ENCODE data around the gene CYB5R3.
"Not testable (repeated sequence)": the region's sequence is repeated elsewhere in the genome, so short reads cannot be mapped to it uniquely, and the experiment has no call there.

Gene CYB5R3

DNA sequence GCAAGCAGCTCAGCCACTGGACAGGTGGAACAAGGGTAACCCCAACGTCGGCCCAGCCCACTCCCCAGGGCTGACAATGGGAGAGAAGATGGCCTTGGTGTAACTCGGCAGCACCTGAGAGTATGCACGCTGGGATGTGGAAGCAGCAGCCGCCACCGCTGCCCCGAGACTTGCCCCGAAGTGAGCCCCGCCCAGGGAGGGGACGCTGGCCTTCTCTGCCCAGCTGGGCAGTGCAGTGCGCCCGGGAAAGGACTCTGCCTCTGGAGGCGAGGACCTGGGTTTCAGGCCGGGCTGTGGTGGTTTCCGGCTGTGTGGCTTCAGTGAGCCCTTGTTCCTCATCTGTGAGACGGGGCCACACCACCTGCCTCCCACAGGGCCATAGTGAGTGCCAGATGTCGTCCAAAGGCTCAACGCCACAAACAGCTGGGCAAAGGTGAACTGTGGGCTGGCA lies 25.9 kb downstream of the CYB5R3 start:
- DNase-seq = no peak

DNA sequence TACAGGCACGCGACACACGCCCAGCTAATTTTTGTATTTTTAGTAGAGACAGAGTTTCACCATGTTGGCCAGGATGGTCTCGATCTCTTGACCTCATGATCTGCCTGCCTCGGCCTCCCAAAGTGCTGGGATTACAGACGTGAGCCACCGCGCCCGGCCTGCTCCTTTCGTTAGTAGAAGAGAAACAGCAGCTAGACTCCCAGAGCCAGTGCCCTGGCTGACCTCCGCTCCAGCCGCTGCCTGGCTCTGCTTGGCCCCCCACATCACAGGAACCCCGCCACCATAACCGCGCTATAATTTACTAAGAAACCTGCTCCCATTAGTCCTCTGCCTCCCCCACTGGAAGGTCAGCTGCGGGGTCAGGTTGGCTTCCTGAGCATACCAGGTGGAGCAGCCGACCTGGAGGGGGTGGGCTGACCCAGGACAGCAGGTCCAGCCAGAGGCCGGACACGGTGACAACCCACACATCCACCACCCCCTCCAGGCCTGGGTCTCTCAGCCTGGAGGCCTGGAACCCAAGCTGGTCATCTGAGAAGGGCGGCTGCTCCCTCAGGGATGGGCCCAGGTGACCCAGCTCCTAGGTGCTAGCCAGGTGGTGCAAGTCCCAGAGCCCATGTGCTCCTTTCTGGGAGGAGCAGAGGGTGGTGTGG lies 27.0 kb downstream of the CYB5R3 start:
- no peak for DNase-seq

DNA sequence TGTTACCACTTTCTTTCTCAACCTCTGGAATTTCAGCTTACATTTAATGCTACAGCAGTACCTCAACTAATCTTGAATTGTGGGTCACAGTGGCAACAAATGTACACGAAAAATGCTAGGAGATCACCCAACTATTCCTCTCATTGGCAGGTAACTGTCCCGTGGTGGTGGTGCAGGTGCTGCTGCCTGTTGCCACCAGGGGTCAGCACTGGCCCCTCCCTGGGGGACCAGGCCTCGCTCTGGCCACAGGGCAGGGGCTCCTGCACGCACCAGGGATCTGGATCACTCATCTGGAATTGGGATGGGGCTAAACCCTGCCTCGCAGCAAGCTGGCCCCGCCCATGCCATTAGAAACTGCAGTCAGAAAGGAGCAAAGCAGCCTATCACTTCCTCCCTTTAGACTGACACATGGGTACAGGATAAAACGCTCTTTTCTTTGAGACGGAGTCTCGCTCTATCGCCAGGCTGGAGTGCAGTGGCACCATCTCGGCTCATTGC lies 27.6 kb downstream of the CYB5R3 start:
- peak; percentile 35 to 39 for DNase-seq

DNA sequence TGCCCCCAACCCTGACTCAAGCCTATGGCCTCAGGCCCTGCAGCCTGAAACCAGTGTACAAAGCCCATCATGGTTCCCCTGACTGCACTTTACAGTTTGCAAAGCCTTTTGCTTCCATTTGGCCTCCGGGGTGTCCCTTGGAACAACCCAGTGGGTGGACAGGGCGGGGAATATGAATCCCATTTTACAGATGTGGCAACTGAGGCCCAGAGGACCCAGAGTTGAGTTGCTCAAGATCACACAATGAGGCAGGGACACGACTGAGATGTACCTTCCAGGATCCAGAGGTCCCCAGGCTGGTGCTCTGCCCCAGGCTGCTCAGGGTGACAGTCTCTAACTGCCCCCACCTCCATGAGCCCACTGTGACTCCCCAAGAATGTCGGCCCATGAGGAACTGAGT lies 29.1 kb downstream of the CYB5R3 start:
- DNase-seq = no peak

DNA sequence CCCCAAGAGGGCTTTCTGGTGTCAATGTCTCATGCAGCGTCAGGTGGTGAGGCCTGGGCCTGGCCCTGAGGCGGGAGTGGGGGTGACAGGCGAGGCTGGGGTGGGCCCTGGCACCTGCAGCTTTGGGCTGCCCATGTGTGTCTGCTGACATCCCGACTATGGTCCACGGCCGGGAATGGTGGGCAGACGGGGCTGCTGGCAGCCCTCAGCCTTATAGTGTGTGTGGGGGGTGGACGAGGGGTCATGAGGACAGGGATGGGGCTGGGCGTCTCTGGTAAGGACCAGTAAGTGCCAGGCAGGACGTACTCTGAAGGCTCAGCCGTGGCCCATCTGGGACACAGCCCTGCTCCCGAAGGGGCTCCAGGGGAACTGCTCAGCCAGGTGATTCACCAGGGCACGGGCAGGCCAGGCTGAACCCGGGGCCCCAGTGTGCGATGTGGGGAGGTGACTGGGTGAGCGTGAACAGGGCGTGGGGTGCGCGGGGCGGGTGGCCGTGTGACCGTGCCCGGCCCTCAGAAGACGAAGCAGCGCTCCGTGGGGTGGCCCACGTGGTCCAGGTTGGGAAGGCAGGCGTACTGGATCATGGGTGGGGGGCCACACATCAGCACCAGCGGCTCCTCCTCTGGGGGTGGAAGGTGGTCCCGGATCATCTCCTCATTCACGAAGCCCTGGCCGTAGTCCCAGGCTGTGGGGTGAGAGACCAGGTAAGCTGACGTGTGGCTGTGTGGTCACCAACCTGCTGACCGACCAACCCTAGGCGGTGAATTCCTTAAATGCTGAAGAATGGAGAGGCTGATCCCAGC lies 29.7 kb downstream of the CYB5R3 start:
- DNase-seq = no peak

DNA sequence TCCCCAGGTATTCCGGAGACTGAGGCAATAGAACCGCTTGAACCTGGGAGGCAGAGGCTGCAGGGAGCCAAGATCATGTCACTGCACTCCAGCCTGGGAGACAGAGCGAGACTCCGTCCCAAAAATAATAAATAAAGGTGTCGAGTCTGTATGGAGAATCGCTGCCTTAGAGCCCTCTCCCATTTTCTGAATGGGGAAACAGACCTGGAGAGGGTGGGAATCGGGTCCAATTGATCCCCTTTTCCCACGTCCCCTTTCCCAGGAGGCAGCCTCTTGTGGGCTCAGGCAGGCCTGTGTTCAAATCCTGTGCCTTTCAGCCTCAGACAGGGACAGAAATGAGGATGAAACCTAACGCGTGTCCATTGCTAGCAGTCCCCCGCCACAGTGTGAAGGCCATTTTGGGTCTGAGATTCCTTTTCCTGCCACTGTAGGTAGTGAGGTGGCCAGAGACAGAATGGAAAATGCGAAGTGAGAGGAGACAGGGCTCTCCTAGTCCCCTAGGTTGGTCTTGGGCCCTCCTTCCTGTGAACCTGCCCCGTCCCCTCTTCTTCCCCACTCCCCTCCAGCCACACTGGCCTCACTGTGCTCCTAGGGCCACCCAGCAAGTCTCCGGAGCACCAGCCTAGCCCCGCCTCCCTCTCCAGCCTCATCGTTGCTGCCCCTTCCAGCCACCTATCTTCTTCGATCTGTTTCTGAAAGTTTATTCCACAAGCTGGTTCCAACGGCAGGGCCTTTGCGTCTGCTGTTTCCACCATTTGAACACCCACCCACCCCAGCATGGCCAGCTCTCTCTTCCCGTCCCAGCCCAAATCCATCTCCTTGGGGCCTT lies 31.8 kb downstream of the CYB5R3 start:
- no peak for DNase-seq

DNA sequence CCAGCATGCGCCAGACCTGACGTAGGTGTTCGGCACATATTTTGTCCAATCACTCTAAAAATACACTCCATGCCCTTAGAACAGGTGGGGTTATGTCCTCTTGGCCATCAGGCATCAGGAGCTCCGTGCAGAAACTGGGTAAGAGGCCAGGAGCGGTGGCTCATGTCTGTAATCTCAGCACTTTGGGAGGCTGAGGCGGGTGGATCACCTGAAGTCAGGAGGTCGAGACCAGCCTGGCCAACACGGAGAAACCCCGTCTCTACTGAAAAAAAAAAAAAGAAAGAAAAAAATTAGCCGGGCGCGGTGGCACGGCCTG lies 33.4 kb downstream of the CYB5R3 start:
- DNase-seq = not testable (repeated sequence)

DNA sequence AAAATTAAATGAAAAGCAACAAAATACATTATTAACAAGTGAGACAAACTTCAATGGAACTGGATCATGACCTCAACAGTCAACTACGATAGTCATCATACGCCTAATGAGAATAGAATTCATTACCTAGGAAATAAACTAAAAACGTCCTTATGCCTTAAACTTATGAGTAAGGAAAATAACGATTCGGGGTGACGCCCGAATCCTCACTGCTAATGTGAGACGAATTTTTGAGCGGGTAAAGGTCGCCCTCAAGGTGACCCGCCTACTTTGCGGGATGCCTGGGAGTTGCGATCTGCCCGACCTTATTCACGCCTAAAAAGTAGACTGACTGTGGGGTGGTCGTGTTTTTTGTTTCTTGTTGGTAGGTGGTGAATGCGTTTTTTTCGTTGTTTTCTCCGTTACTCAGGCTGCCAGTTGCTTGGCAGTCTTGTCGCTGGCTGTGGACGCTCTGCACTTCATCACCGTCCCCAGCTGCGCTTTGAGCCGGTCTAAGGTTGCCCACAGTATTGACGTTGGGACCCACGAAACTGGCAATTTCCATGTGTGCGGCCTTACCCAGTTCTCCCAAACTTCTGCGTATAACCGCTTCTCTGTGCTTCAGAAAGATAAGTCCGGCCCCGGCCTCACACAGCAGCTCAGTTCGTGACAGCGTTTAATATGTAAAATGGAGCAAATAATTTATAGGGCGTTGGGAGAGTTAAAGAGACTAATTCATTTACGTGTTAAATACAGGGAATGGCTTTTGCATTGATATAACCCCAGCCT lies 33.9 kb downstream of the CYB5R3 start:
- peak; percentile 98 for DNase-seq

DNA sequence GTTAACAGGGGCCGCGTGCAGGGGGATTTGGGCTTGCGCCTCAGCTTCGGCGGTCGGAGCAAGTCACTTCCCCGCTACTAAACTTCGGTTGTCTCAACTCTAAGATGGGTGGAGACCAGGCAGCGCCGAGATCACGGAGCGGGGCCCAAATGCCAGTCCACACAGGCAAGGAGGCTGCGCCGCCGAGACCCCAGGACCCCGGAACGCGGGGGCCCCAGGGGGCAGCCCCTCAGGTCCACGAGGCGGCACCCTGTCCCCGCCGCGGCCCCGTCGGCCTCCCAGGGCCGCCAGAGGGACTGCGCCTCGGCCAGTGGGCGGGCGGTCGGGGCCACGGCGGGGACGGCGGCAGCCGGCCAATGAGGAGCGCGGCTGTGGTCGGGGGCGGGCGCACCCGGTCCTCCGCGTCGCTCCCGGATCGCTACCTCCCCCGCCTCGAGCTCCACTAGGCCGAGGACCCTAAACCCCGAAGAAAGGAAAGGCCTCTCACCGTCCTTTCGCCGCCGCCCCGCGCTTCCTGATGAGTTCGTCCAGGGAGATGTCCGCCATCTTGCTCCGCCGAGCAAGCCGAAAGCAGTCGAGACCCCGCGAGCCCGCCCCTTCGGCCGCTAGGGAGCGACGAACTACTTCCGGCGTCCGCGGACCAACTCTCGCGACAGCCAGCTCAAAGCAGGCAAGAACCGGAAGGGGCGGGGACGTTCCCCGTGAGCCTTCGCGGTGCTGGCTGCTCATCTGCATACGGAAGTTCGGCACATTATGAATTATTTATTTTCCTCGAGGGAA lies 34.7 kb downstream of the CYB5R3 start, which contains the start of gene POLDIP3:
POLDIP3 (minus strand) TSS at position 572 of the 780 bp plus-strand sequence; CDS start at position 546, 26 bp downstream.
- peak; percentile 99 for DNase-seq

DNA sequence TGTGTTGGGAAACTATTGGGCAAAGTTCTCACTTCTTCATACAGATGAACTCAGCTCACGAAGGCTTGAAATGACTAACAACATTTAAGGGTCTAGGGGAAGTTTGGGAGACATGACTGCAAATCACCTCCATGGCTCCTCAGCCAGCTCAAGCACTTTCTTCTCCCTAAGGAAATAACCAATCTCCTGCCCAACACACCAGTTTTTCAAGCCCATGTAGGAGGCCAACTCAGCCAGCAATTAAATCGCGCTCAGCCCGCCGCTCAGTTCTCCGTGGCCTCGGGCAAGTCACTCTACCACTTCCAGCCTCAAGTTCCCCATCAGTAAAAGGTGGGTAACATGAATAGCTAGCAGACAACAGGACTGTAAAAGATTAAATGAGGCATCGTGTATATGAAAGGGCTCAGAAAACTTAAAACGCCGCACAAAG lies 35.3 kb downstream of the CYB5R3 start:
- peak; percentile 68 to 70 for DNase-seq

DNA sequence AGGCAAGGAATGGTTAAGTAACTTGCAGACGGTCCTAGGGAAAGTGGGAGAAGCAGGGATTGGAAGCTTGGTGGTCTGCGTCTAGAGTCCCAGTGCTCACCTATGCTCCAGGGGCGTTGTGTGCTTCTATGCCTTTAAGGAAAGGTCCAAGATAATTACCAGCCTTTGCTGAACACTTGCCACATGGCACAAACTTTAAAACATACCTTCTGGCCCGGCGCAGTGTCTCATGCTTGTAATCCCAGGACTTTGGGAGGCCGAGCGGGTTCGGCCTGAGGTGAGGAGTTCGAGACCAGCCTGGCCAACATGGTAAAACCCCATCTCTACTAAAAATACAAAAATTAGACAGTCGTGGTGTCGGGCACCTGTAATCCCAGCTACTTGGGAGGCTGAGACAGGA lies 36.9 kb downstream of the CYB5R3 start:
- DNase-seq = no peak

DNA sequence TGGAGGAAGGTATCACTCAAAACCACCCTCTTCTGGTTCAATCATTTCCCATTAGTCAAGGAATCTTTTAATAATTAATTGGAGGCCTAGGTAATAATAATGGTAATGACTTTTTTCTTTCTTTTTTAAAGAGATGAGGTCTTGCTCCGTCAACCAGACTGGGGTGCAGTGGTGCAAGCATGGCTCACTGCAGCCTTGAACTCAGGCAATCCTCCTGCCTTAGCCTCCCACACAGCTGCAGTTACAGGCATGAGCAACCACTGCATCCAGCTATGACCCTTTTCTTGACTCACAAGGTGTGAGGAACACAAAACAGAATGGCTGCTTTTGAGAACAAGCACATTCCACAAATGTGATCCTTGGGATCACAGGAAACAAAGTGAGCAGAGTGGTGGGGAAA lies 38.1 kb downstream of the CYB5R3 start:
- DNase-seq = peak; percentile 4 to 55

DNA sequence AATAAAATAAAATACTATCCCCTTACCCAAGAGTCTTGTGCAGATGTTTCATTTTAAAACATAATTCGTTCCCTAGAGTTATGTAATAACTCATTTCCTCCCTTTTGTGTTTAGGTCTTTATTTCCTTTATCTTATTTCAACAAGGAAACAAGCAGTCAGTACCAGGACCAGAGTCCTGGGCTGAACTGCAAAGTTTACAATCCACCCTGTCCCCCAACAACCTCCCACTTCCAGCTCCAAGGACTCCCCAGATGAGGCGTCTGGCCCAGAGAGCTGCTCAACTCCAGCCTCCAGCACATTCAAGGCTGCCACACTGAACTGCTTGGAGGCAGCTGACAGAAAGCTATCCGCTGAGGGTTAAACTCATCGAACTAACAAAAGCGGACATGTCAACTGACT lies 39.0 kb downstream of the CYB5R3 start:
- DNase-seq = peak in 1 of 2 donors; percentile 18

DNA sequence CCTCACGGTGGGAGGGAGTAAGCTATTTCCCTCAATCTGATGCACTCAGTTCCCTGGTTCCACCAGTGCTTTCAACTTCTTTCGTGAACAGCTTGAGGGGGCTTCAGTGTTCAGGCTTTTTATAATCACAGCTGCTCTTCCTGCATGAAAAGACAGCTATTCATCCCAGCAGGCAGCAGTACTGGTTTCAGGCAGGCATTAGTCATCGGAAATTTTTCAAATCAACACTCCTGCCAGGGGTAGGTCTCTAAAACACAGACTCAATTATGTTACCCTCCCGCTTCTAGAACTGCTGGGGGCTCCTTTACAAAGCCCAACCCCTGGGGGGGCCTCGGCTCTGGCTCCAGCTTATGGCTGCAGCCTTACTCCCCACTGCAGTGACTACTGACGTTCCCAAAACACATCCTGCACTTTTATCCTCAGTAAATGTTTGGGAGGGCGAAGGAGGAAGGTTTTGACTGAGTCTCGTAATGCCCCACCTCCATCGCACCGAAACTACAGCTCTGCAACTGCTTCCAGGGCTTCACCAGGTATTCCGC lies 40.3 kb downstream of the CYB5R3 start:
- no peak for DNase-seq

DNA sequence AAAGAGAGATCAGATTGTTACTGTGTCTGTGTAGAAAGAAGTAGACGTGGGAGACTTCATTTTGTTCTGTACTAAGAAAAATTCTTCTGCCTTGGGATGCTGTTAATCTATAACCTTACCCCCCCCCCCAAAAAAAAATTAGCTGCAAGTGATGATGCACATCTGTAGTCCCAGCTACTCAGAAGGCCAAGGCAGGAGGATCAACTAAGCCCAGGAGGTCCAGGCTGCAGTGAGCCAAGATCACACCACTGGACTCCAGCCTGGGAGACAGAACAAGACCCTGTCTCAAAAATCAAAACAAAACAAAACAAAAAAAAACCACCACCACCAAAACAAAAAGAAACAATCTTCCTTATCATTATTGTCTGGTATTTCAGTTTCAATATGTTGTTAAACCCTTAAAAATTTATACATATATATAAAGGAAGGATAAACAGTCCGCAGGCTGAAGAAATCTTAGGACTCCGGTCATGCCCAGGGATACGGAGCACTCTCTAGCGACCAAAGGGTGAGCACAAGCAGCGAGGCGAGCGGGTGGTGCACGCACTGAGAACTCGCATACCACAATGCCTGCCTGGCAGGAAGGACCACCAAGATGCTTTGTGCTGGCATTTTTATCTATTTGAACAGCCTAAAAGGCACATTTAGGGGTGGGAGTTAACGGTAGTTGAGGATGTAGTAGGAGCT lies 40.9 kb downstream of the CYB5R3 start:
- no peak for DNase-seq

DNA sequence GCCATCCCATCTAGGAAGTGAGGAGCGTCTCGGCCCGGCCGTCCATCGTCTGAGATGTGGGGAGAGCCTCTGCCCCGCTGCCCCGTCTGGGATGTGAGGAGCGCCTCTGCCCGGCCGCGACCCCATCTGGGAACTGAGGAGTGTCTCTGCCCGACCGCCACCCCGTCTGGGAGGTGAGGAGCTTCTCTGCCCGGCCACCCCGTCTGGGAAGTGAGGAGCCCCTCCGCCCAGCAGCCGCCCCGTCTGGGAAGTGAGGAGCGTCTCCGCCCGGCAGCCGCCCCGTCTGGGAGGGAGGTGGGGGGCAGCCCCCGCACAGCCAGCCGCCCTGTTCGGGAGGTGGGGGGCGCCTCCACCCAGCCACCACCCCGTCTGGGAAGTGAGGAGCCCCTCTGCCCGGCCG lies 41.6 kb downstream of the CYB5R3 start:
- not testable (repeated sequence) for DNase-seq

DNA sequence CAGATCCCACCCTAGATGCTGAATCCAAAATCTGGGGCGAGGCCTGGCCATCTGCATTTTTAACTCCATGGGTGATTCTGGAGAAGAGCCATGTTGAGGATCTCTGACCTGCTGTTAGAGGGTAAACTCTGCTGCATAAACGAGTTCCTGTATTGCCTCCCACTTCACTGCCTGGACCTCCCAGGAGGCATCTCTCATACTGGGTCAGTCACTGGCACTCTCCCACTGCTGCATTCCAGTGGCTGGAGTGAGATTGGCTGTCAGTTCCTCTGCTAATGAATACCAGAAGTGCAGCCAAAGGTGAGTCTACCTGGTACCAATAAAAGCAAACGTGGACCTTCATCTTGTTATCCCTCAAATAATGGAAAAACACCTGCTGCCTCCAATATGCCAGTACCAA lies 44.8 kb downstream of the CYB5R3 start:
- no peak for DNase-seq

DNA sequence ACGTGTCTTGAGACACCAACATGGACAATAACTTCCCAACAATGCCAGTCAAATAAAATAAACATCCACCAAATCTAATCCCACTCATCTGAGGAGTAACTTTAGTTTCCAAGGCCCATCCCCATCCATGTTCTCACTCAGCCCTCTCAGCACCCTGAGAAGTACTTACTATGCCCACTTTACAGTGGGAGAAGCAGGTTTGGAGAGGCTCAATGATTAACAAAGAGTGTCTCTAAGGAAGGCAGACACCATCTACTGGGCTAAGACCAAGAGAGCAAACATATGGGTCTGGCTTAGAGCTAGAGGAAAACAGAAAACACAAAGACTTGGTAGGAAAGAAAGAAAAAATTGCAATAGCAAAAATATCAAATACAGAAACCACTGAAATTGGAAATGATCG lies 45.8 kb downstream of the CYB5R3 start:
- no peak for DNase-seq

DNA sequence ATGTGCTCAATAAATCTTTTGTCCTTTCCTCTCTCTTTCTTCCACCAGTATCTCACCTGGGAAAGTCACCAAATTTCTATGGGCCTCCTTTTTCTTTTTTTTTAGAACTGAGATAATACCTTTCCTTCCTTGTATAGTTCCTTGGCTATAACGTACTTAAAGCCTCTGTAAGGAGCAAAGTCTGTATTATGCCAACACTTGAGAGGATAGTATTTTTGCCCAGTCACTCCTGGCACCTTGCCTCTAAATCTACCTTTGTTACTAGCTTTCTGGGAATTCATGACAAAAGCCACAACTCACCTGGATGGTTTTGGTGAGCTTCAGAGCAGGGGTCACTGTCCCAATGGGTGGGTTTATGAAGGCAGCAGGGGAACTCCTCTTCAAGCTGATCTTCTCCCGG lies 46.7 kb downstream of the CYB5R3 start:
- no peak for DNase-seq

DNA sequence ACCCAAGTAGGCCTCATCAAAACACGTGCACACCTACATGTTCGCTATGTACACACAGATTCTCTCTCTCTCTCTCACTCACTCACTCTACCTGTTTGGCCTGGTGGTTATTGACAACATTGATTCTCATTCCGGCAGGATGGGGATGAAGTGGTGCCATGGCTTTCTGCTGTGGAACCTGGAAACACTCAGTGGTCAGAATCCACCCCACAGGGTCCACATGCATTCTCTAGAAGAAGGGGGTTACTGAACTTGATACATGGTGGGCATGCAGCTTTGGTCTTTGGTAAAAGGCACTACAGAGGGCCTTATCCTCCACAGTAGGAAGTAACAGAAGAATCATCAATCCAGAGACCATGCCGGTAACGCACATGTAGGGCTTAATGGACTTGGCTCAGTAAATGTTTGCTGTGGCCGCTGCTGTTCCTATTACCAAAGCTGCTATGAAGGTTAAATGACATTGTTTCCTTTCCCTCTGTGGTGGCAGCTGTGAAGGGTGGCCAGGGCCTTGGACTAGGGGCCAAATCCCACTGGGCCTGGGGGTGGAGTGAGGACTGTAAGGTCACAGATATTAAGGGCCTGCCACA lies 47.2 kb downstream of the CYB5R3 start:
- no peak for DNase-seq
